PC-9 (cell line): ENCODE data around the gene C11orf21. TPM values are rescaled to one million over a fixed set of nuclear protein-coding genes. Genes with fewer than 3 reads are reported as not detected.

Experiments used
- BruUV-seq: library from RNA; stranded (reverse); fragments of 400-500 nt; replicated peaks from 2 replicates; lab custom pipeline; 2021; lab: Mats Ljungman, UMichigan
- CTCF ChIA-PET: fragments of 300-600 bp; sonication (Branson Sonifier 250); formaldehyde crosslinking; loops from one replicate; lab custom pipeline; 2022; ENCODE audit warnings: antibody characterized with exemption; lab: Charles Lee
- POLR2A ChIA-PET: fragments of 300-600 bp; sonication (Branson Sonifier 250); formaldehyde crosslinking; loops from one replicate; lab custom pipeline; 2022; ENCODE audit warnings: antibody characterized with exemption; ENCODE audit not compliant: unreplicated experiment; lab: Charles Lee
- DNase-seq, 2 experiments: peaks; one replicate each; pipeline versions ENCODE4 v3.0.0 to v3.0.0-alpha.2; 2015 to 2022; ENCODE audit warnings: mixed read lengths in 1 of 2
- H2AFZ ChIP-seq: fragments of 200-600 bp; sonication (generic); 2 replicates; pipeline ENCODE4 v1.8.1; 2017; ENCODE audit warnings: antibody characterized with exemption
- H3F3A ChIP-seq: fragments of 200-600 bp; sonication (generic); 2 replicates; pipeline ENCODE4 v1.8.1; 2017; ENCODE audit warnings: antibody characterized with exemption, mild to moderate bottlenecking, low read depth; ENCODE audit not compliant: insufficient read depth
- H3K27ac ChIP-seq: fragments of 200-600 bp; sonication (generic); 2 replicates; pipeline ENCODE4 v1.6.1; 2016; ENCODE audit warnings: mixed run types
- H3K27me3 ChIP-seq: fragments of 200-600 bp; sonication (generic); 2 replicates; pipeline ENCODE4 v1.6.1; 2016; ENCODE audit warnings: low read depth, mixed run types; ENCODE audit not compliant: insufficient read depth
- H3K36me3 ChIP-seq: fragments of 200-600 bp; sonication (generic); 2 replicates; pipeline ENCODE4 v1.6.1; 2016; ENCODE audit warnings: low read depth, mixed run types
- H3K4me1 ChIP-seq: fragments of 200-600 bp; sonication (generic); replicated peaks from 2 replicates; pipeline ENCODE4 v1.6.1; 2016; ENCODE audit warnings: mixed run types; ENCODE audit not compliant: insufficient read depth
- H3K4me2 ChIP-seq: fragments of 200-600 bp; sonication (generic); 2 replicates; pipeline ENCODE4 v1.6.1; 2017; ENCODE audit warnings: mixed run types
- H3K4me3 ChIP-seq: fragments of 200-600 bp; sonication (generic); 2 replicates; pipeline ENCODE4 v1.6.1; 2016; ENCODE audit warnings: mixed run types
- H3K79me2 ChIP-seq: fragments of 200-600 bp; sonication (generic); 2 replicates; pipeline ENCODE4 v1.6.1; 2017; ENCODE audit warnings: low read depth, mixed run types
- H3K9me2 ChIP-seq: fragments of 200-600 bp; sonication (generic); 2 replicates; pipeline ENCODE4 v1.8.1; 2017; ENCODE audit warnings: mild to moderate bottlenecking; ENCODE audit not compliant: insufficient read depth
- H3K9me3 ChIP-seq: fragments of 200-600 bp; sonication (generic); 2 replicates; pipeline ENCODE4 v1.8.1; 2016; ENCODE audit warnings: low read depth; ENCODE audit not compliant: insufficient read depth
- H4K20me1 ChIP-seq: fragments of 200-600 bp; sonication (generic); 2 replicates; pipeline ENCODE4 v1.8.1; 2017; ENCODE audit not compliant: insufficient read depth
- CTCF ChIP-seq: fragments of 200-600 bp; sonication (generic); conservative IDR thresholded peaks from 2 replicates; pipeline ENCODE4 v1.6.1; 2017; ENCODE audit warnings: mixed run types, antibody characterized with exemption, mild to moderate bottlenecking, moderate library complexity
- EZH2 ChIP-seq: fragments of 200-600 bp; sonication (generic); IDR thresholded peaks from 2 replicates; pipeline ENCODE4 v1.8.0; 2017; ENCODE audit warnings: antibody characterized with exemption, low read depth
- intact Hi-C: fragments of 100-400 bp; cut with micrococcal nuclease; formaldehyde crosslinking; loops from one replicate; pipeline ENCODE4 v1.10.0; 2022; ENCODE audit not compliant: unreplicated experiment
- total RNA-seq: library from RNA; stranded (reverse); gene quantifications from 2 replicates; pipeline ENCODE4 v1.2.3, GENCODE V29; 2021

The C11orf21 gene
- total RNA-seq, 1 experiment from 2014 or later = not detected

- no peaks in the 10 kb centered on the region for H4K20me1 ChIP-seq
- no peak overlapping the region for H3K27ac ChIP-seq
- H3K36me3 ChIP-seq = no peaks in the 10 kb centered on the region
- no peaks in the 10 kb centered on the region for H3K9me2 ChIP-seq
- ChIA-PET POLR2A (no interaction called here), CTCF (no interaction called here)
- no peaks in the 10 kb centered on the region for H3K27me3 ChIP-seq
- BruUV-seq = no TSS peak
- no peak for TF ChIP-seq EZH2
- TF ChIP-seq CTCF = no peak
- intact Hi-C loops = no loop called here
- 0 out of 2 replicates have a peak, but pooled peaks cover 6% of the 10 kb centered on the region for H3K4me1 ChIP-seq
- no peak overlapping the region for H3K4me3 ChIP-seq
- H3K9me3 ChIP-seq = no peaks in the 10 kb centered on the region
- no peak overlapping the region for H2AFZ ChIP-seq
- DNase-seq = no peak
- no peak overlapping the region for H3K4me2 ChIP-seq
- H3K79me2 ChIP-seq = no peaks in the 10 kb centered on the region
- no peaks in the 10 kb centered on the region for H3F3A ChIP-seq
Observed at GRCh38 chr11:2277008-2277346, 24.7 kb downstream of the C11orf21 start.

GRCh38 chr11:2276280-2277007 is 25.3 kb downstream of the C11orf21 start:
- Histone ChIP-seq H2AFZ (no peak overlapping the region), H3K9me2 (no peaks in the 10 kb centered on the region), H3K27me3 (no peaks in the 10 kb centered on the region), H3K27ac (no peak overlapping the region), H3K36me3 (no peaks in the 10 kb centered on the region), H3K4me1 (0 out of 2 replicates have a peak, but pooled peaks cover 6% of the 10 kb centered on the region), H3K4me2 (no peak overlapping the region), H3K9me3 (no peaks in the 10 kb centered on the region), H4K20me1 (no peaks in the 10 kb centered on the region), H3F3A (no peaks in the 10 kb centered on the region), H3K4me3 (no peak overlapping the region), H3K79me2 (no peaks in the 10 kb centered on the region)
- no TSS peak for BruUV-seq
- intact Hi-C loops = no loop called here
- no peak for DNase-seq
- ChIA-PET POLR2A (no interaction called here), CTCF (no interaction called here)
- TF ChIP-seq CTCF (no peak), EZH2 (no peak)

- POLR2A ChIA-PET = interaction anchor here (0.7 kb wide), 1 partner anchor 17 kb away, joined by 5 read pairs; no protein-coding TSS in a partner anchor
Observed at GRCh38 chr11:2275334-2276279, 26.1 kb downstream of the C11orf21 start.

More at GRCh38 chr11:2275334-2276279, 26.1 kb downstream of the C11orf21 start:
- BruUV-seq = no TSS peak
- Histone ChIP-seq H3K4me2 (no peak overlapping the region), H3K27ac (no peak overlapping the region), H3F3A (no peaks in the 10 kb centered on the region), H2AFZ (no peak overlapping the region), H3K79me2 (no peaks in the 10 kb centered on the region), H3K4me1 (0 out of 2 replicates have a peak, but pooled peaks cover 6% of the 10 kb centered on the region), H3K36me3 (no peaks in the 10 kb centered on the region), H3K9me3 (no peaks in the 10 kb centered on the region), H3K27me3 (no peaks in the 10 kb centered on the region), H3K9me2 (no peaks in the 10 kb centered on the region), H4K20me1 (no peaks in the 10 kb centered on the region), H3K4me3 (no peak overlapping the region)
- TF ChIP-seq CTCF (no peak), EZH2 (no peak)
- no peak for DNase-seq
- CTCF ChIA-PET = no interaction called here
- intact Hi-C loops = no loop called here
